HG03045 (cell line): Measurements from ENCODE around the gene RAI14.

Experiments used
- ATAC-seq: cut with Tn5 transposase; IDR thresholded peaks from one replicate; pipeline ENCODE4 v1.9.1; 2021; ENCODE audit warnings: mild to moderate bottlenecking, moderate library complexity; ENCODE audit not compliant: unreplicated experiment

RAI14 gene

GRCh38 chr5:34656001-34656699 lies at the start of gene RAI14:
Gene RAI14 (plus strand): TSS chr5:34656328. CDS start chr5:34686920, 30,592 bp downstream.
- ATAC-seq, result no peak

DNA sequence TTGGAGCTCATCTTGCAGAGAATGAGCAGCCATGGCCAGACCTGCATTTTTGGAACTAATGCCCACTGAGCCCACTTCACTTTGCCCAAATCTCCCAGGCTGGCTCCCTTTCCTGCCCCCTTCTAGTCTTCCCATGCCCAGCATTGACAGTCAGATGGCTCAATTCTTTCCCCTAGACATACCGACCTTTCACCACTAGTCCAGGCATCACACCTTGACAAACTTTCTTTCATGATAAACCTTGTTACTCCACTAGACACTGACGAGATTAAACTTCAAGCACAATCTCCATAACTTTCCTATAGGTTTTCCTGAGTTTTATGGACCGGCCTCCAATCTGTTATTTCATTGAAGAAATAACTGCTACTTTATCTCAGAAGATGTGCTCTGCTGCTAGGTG lies 47.8 kb upstream of the RAI14 start:
- no peak for ATAC-seq

GRCh38 chr5:34608859-34609648 lies 47.1 kb upstream of the RAI14 start:
- no peak for ATAC-seq

- ATAC-seq, result no peak
These were observed 46.1 kb upstream of the RAI14 start for GRCh38 chr5:34609951-34610441.

- ATAC-seq, result no peak
These were observed 45.6 kb upstream of the RAI14 start for GRCh38 chr5:34610546-34610945.

- no peak for ATAC-seq
These were observed 44.4 kb upstream of the RAI14 start for GRCh38 chr5:34611464-34612415.

DNA sequence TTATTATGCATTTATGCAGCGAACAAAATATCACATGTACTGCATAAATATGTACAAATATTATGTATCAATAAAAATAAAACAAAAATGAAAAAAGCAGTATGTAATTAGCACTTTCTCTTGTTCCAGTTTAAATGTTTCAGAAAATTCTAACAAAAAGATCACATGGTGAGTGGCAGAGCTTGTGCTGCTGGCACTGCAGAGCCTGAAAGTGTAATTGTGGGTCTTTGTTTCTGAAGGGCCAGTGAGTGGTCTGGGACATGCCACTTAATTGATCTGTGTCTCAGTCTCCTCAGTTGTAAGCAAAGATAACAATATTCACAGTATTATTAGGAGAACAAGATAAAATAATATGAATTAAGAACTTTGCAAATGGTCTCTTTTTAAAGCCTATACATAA lies 39.5 kb upstream of the RAI14 start:
- no peak for ATAC-seq

- no peak for ATAC-seq
These were observed 37.6 kb upstream of the RAI14 start for GRCh38 chr5:34618371-34619065.

DNA sequence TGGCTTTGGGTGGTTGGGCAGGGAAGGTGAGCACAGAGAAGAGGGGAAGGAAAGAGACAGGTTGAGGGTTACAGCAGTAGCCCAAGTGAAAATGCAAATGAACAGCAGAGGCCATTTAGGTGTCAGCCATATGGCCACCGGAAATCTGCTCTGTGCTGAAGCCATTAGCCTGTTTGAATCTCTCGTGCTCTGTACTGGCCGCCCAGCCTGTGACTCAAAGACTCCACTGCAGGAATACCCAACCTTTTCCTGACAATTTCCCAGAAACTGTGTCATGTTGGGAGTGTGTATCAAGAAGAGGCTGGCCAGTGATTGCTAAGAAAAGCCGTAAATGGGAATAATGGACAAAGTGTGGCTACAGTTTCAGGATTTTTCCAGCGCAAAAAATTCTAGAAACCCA lies 35.9 kb upstream of the RAI14 start:
- no peak for ATAC-seq

DNA sequence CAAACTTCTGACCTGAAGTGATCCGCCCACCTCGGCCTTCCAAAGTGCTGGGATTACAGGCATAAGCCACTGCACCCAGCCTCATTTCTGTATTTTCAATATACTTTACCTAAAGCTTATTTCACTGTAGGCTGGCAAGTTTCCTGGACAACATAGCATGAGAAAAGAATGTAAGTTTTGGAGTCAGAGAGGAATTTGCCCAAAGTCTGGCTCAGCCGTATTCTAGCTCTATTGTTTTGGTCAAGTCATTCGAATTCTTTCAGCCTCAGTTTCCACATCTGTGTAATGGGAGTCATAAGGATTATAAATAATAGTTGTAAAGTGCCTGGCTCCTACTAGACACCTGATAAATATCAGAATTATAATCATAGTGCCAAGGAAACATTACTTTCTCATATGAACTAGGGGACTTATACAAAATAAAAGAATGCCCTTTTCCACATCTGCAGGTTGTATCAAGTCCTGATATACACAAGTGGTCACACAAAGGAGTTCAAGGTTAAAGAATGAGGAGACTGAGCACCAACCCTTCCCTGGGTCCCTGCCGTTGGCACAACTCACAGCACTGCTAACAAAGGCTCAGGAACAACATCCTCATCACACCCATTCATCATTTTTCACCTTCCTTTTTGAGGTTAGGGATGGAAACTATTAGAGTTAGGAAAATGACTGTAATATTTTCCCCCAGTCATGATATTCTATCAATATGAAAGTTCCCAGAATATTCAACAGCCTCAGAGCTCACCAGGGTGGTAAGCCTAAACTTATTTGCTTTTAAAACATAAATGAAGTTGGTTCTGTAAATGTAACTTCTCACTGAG lies 34.6 kb upstream of the RAI14 start:
- ATAC-seq, result no peak

- ATAC-seq, result no peak
These were observed 34.1 kb upstream of the RAI14 start for GRCh38 chr5:34622098-34622400.

DNA sequence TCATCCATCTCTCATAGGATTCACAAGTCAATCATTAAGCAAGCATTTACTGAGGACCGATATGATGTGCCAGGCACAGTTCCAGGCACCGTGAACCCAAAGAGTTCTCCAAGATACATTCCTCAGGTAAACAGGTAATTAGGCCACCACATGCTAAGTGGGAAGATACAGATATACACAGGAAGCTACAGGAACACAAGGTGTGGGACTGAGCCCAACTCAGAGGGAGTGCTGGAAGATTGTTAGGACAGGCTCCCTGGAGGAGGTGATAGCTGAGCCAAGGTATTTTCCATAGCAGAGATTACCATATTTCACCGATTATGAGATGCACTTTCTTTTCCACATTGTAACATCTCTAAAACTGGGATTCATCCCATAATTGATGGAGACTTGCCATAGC lies 31.4 kb upstream of the RAI14 start:
- no peak for ATAC-seq

DNA sequence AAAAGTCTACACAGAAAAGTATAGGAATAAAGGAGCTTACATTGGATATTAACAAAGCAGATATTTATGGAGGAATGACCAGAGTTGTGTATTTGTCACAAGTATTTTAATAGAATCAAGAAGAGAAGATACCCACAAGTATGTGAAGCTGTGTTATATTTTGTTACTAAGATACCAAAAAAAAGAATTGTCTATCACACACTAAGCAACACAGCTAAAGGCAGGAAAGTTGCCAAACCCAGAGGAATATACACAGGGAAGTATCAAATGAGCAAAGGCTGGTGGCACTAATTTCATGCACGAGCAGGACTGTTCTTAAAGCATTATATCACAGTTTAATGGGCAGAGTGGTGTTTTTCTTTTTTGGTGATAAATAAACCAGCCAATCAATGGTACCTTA lies 30.9 kb upstream of the RAI14 start:
- no peak for ATAC-seq

DNA sequence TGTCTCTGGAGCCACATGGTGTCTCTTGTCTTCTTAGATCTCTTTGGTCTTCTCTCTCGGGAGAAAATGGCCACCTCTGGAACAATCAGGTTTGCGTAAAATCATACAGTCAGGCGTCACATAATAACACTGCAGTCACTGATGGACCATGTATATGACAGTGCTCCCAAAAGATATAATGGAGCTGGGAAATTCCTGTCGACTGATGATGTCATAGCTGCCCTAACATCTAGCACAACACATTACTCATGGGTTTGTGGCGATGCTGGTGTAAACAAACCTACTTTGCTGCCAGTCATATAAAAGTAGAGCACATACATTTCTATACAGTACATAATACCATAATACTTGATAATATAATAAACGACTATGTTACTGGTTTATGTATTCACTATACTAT lies 30.1 kb upstream of the RAI14 start:
- ATAC-seq, result no peak

DNA sequence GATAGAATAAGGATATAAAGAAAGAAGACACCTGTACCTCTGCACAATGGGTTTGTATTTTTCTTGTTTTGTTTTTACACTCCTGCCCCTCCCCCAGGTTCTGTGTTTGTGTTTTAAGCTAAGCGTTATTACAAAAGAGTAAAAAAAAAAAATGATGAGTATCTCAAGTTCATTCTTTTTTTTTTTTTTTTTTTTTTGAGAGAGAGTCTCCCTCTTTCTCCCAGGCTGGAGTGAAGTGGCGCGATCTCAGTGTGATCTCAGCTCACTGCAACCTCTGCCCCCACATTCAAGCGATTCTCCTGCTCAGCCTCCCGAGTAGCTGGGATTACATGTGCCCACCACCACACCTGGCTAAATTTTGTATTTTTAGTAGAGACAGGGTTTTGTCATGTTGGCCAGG lies 29.4 kb upstream of the RAI14 start:
- no peak for ATAC-seq

DNA sequence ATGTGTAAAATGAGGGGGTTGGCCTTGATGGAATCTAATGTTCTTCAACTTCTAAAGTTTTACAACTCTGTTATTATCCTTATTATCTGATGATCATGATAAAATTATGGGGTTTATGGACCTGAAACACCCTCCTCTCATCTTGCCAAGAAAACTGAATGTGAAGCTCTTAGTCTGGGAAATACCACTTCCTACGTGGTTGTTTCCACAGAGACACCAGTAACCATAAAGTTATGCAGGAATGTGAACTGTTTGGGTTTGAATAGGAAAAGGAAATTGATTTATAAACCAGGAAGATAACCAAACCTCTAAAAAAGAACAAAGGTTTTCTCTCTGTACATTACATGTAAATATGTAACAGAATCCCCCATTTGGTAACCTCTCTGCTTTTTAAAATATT lies 28.3 kb upstream of the RAI14 start:
- no peak for ATAC-seq

GRCh38 chr5:34628373-34628772 lies 27.8 kb upstream of the RAI14 start:
- no peak for ATAC-seq

DNA sequence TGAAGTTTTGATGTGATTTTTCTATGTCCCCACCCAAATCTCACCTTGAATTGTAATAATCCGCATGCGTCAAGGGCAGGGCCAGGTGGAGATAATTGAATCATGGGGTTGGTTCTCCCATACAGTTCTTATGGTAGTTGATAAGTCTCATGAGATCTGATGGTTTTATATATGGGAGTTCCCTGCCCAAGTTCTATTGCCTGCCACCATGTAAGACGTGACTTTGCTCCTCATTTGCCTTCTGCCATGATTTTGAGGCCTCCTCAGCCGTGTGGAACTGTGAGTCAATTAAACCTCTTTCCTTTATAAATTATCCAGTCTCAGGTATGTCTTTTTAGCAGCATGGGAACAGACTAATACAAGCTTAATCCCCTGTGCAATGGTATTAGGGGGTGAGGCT lies 25.5 kb upstream of the RAI14 start:
- ATAC-seq, result no peak

GRCh38 chr5:34632807-34633422 lies 23.2 kb upstream of the RAI14 start:
- no peak for ATAC-seq
